B cell (primary cell): ENCODE measurements around the gene NPY4R. TPM values are rescaled to one million over a fixed set of nuclear protein-coding genes. Genes with fewer than 3 reads are reported as not detected.
"Not testable (repeated sequence)": the region's sequence is repeated elsewhere in the genome, so short reads cannot be mapped to it uniquely, and the experiment has no call there.

ENCODE experiments used
- ATAC-seq: fragments of 200-7000 bp; cut with Tn5 transposase; one replicate; pipeline ENCODE4 v1.10.0; 2021; ENCODE audit warnings: low read depth, mild to moderate bottlenecking, moderate number of reproducible peaks, moderate library complexity
- CTCF ChIA-PET: fragments of 350-600 bp; sonication (Branson Sonifier 250); formaldehyde crosslinking; loops from one replicate; lab custom pipeline; 2021; ENCODE audit warnings: antibody characterized with exemption, inconsistent platforms; lab: Charles Lee
- POLR2A ChIA-PET: fragments of 350-600 bp; sonication (Branson Sonifier 250); formaldehyde crosslinking; loops from one replicate; lab custom pipeline; 2021; ENCODE audit warnings: antibody characterized with exemption; lab: Charles Lee
- DNase-seq: peaks from one replicate; pipeline ENCODE4 v3.0.0; 2013
- H2AFZ ChIP-seq: 2 replicates; pipeline ENCODE4 v1.6.1; 2012; ENCODE audit warnings: mild to moderate bottlenecking, low read depth, low read length; ENCODE audit not compliant: insufficient read depth, poor library complexity, severe bottlenecking
- H3K27ac ChIP-seq, 2 donors: 1 replicate in 1 of 2; 2 replicates in 1 of 2; pipeline ENCODE4 v1.5.1; 2012 to 2013; ENCODE audit warnings: low read length in 2 of 2, mild to moderate bottlenecking in 2 of 2, moderate library complexity in 1 of 2
- H3K27me3 ChIP-seq, 4 experiments: fragments of 200-600 bp in 1 of 4; sonication (generic) in 1 of 4; replicated peaks in 1 of 4; 1 replicate in 2 of 4; 2 replicates in 2 of 4; pipeline versions ENCODE4 v1.6.1 to v1.7.0; 2013 to 2016; ENCODE audit warnings: low read length in 3 of 4, mild to moderate bottlenecking in 2 of 4, mixed read lengths in 1 of 4, moderate library complexity in 1 of 4; ENCODE audit not compliant: insufficient read depth in 4 of 4, control insufficient read depth in 3 of 4; ENCODE audit errors: control extremely low read depth in 1 of 4
- H3K36me3 ChIP-seq, 2 experiments: replicated peaks in 1 of 2; 1 replicate in 1 of 2; 2 replicates in 1 of 2; pipeline versions ENCODE4 v1.6.1 to v1.7.1; 2013; ENCODE audit warnings: low read length in 1 of 2; ENCODE audit not compliant: insufficient read depth in 2 of 2, control insufficient read depth in 1 of 2; ENCODE audit errors: control extremely low read depth in 1 of 2, extremely low read depth in 1 of 2
- H3K4me1 ChIP-seq, 2 donors: fragments of 200-600 bp in 1 of 2; sonication (generic) in 1 of 2; 1 replicate in 1 of 2; 2 replicates in 1 of 2; pipeline versions ENCODE4 v1.5.1 to v1.6.1; 2013 to 2017; ENCODE audit warnings: low read length in 2 of 2; ENCODE audit not compliant: control insufficient read depth in 2 of 2, insufficient read depth in 2 of 2
- H3K4me2 ChIP-seq: replicated peaks from 2 replicates; pipeline ENCODE3; 2012; ENCODE audit warnings: mild to moderate bottlenecking, low read depth, low read length; ENCODE audit not compliant: poor library complexity, severe bottlenecking
- H3K4me3 ChIP-seq, 5 experiments: fragments of 200-600 bp in 1 of 5; sonication (generic) in 1 of 5; 1 replicate in 3 of 5; 2 replicates in 2 of 5; pipeline versions ENCODE4 v1.5.1 to v1.7.0; 2011 to 2016; ENCODE audit warnings: low read length in 4 of 5, mild to moderate bottlenecking in 4 of 5, low read depth in 2 of 5, control low read depth in 1 of 5, moderate library complexity in 1 of 5; ENCODE audit not compliant: insufficient read depth in 1 of 5; ENCODE audit errors: control extremely low read depth in 1 of 5, extremely low read depth in 1 of 5
- H3K79me2 ChIP-seq: fragments of 200-600 bp; sonication (generic); one replicate; pipeline ENCODE4 v1.6.0; 2016; ENCODE audit warnings: low read length; ENCODE audit not compliant: control insufficient read depth, insufficient read depth
- H3K9ac ChIP-seq: fragments of 200-600 bp; sonication (generic); 2 replicates; pipeline ENCODE4 v1.6.1; 2017; ENCODE audit warnings: mild to moderate bottlenecking, low read length, moderate library complexity
- H3K9me3 ChIP-seq, 3 donors: one replicate each; pipeline versions ENCODE4 v1.6.1 to v1.7.1; 2013; ENCODE audit warnings: low read length in 2 of 3; ENCODE audit not compliant: control insufficient read depth in 2 of 3, insufficient read depth in 1 of 3; ENCODE audit errors: control extremely low read depth in 1 of 3
- H4K20me1 ChIP-seq: 2 replicates; pipeline ENCODE4 v1.6.0; 2012; ENCODE audit warnings: mild to moderate bottlenecking, low read length; ENCODE audit not compliant: insufficient read depth, control insufficient read depth, poor library complexity, severe bottlenecking
- H3K27ac Mint-ChIP-seq: one replicate; pipeline ENCODE4 v1.8.0; 2021; ENCODE audit warnings: mixed read lengths
- H3K27me3 Mint-ChIP-seq: one replicate; pipeline ENCODE4 v1.8.0; 2021; ENCODE audit warnings: mixed read lengths
- H3K4me1 Mint-ChIP-seq: one replicate; pipeline ENCODE4 v1.8.0; 2021; ENCODE audit warnings: mixed read lengths
- H3K4me3 Mint-ChIP-seq: one replicate; pipeline ENCODE4 v1.8.0; 2021; ENCODE audit warnings: mixed read lengths
- H3K9me3 Mint-ChIP-seq: one replicate; pipeline ENCODE4 v1.8.0; 2022; ENCODE audit warnings: mixed read lengths; ENCODE audit not compliant: insufficient read depth
- WGBS: methylation state at CpG from one replicate; pipeline ENCODE4 v1.1.5; 2013; ENCODE audit warnings: missing lambda C conversion rate; ENCODE audit not compliant: insufficient coverage; 5-methylcytosine and 5-hydroxymethylcytosine counted together
- intact Hi-C: fragments of 100-400 bp; cut with micrococcal nuclease; formaldehyde crosslinking; loops from one replicate; pipeline ENCODE4 v1.10.0; 2022
- polyA plus RNA-seq: library from polyadenylated mRNA; depleted of rRNA; stranded (reverse); fragments of >200 nt; gene quantifications from 2 replicates; pipeline ENCODE4 v1.2.3, GENCODE V29; 2012
- total RNA-seq, 2 donors: library from RNA; stranded (reverse); fragments of 120-200 nt in 1 of 2; gene quantifications; 1 replicate in 1 of 2; 2 replicates in 1 of 2; pipeline versions ENCODE4 v1.2.3 to v1.2.4, GENCODE V29; 2013 to 2022

NPY4R gene
- total and polyA plus RNA-seq, 2 donors (not counting 1 experiment from before 2014, with no cell fraction given): not detected

DNA sequence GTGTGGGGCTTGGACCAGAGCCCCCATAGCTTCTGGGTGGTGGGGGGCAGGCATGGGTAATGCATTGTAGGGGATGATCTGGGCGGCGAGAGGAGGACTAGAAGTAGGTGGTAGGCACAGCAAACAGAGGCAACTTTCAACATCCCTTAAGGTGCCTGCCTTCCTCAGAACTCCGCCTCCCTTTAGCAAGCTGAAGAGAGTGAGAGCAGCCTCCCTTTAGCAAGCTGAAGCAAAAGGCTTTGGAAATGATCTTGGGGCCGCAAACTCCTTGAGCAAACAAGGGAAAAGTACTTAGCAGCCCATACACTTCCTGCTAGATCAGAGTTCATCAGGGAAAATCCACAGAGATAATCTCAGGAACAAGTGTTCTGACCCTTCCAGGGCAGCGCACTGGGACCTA, 18.3 kb downstream of the NPY4R start:
- DNase-seq, ATAC-seq, H3K27me3 Mint-ChIP-seq, H3K4me2 ChIP-seq, H3K9ac ChIP-seq, H3K4me3 ChIP-seq, H3K9me3 Mint-ChIP-seq, H3K27ac ChIP-seq, H3K4me1 Mint-ChIP-seq, POLR2A ChIA-PET, H2AFZ ChIP-seq, H3K36me3 ChIP-seq, intact Hi-C loops, H3K4me1 ChIP-seq, H3K27me3 ChIP-seq, H3K4me3 Mint-ChIP-seq, CTCF ChIA-PET, H3K27ac Mint-ChIP-seq, H4K20me1 ChIP-seq, H3K9me3 ChIP-seq, H3K79me2 ChIP-seq: not testable (repeated sequence)
- WGBS: no CpG with 5 or more reads among the region's 5 CpGs

DNA sequence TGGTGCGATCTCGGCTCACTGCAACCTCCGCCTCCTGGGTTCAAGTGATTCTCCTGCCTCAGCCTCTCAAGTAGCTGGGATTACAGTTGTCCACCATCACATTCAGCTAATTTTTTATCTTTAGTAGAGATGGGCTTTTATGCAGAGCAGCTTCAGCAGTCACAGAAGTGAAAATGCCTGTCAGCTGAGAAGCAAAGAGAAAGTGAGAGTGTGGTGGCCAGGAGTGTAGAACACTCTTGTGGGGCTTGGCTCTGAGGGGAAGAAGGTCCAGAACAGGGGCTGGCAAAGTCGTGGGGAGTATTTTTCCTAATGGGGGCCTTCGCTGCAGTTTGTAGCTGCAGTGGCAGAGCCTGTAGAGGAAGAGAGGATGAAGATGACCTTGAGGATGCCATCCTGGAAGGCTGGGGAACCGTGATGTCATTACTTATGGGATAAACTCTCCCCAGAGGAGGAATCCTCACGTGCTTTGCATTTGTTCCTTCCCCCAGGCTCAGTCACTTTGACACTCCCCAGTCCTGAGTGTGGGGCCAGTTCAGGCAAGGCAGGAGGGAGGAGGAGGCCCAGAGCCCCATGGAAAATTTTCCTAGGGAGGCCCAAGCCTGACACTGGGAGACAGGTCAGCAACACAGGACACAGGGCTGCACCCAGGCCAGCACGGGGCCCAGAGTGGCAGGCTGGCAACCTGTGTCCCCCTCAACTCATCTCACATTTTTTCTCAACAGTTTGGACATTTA, 20.2 kb downstream of the NPY4R start:
- H3K27me3 Mint-ChIP-seq, H3K27ac Mint-ChIP-seq, H3K36me3 ChIP-seq, POLR2A ChIA-PET, H3K79me2 ChIP-seq, H3K9ac ChIP-seq, H3K4me2 ChIP-seq, ATAC-seq, H3K4me1 Mint-ChIP-seq, H3K4me1 ChIP-seq, intact Hi-C loops, H3K9me3 Mint-ChIP-seq, H3K27me3 ChIP-seq, DNase-seq, H4K20me1 ChIP-seq, H3K4me3 ChIP-seq, H2AFZ ChIP-seq, H3K27ac ChIP-seq, CTCF ChIA-PET, H3K4me3 Mint-ChIP-seq, H3K9me3 ChIP-seq: not testable (repeated sequence)
- WGBS: no CpG with 5 or more reads among the region's 8 CpGs

DNA sequence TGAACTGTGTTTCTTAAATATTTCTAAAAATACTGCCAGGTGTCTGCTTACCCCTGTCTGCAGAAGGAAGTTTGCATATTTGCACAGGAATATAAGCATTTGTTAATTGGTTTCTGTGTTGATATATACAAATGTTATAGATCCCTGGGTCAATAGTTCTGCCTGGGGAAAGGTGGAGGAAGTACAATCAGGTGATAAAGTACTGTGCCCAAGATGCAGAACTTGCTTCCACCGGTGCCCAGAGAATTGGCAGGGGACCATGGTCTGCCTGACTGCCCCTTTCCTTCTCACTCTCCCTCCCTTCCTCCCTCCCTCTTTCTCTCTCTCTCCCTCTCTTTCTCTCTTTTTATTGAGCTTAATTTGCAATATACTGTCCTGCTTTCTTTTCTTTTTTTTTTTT, 22.3 kb downstream of the NPY4R start:
- CTCF ChIA-PET, H3K79me2 ChIP-seq, H3K4me2 ChIP-seq, H3K27me3 ChIP-seq, H2AFZ ChIP-seq, ATAC-seq, H3K27ac ChIP-seq, H3K4me1 Mint-ChIP-seq, H3K27ac Mint-ChIP-seq, H3K9me3 Mint-ChIP-seq, H4K20me1 ChIP-seq, intact Hi-C loops, DNase-seq, H3K9ac ChIP-seq, POLR2A ChIA-PET, H3K9me3 ChIP-seq, H3K4me3 Mint-ChIP-seq, H3K4me3 ChIP-seq, H3K27me3 Mint-ChIP-seq, H3K4me1 ChIP-seq, H3K36me3 ChIP-seq: not testable (repeated sequence)
- WGBS: no CpG with 5 or more reads among the region's 1 CpG

DNA sequence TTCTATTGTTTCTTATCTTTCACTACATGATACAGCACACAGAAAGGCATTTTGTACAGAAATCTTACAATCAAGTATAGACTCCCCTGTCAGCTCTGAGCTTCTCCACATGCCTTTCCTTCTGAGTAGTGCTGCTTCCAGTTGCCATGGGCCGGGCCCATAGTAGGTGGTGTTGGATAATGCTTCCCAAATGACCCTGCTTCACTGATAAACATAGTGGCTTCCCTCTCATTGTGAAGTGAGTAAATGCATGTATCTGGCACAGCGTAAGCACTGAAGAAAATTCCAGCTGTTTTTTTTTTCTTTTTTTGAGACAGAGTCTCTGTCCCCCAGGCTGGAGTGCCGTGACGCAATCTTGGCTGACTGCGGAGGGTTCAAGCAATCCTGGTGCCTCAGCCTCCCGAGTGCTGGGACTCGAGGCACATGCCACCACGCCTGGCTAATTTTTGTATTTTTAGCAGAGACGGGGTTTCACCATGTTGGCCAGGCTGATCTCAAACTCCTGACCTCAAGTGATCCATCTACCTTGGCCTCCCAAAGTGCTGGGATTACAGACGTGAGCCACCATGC, 23.0 kb downstream of the NPY4R start:
- H3K27ac ChIP-seq, H3K4me3 Mint-ChIP-seq, H3K79me2 ChIP-seq, H3K27me3 Mint-ChIP-seq, POLR2A ChIA-PET, H3K4me1 ChIP-seq, H4K20me1 ChIP-seq, H3K36me3 ChIP-seq, H3K4me1 Mint-ChIP-seq, H3K27ac Mint-ChIP-seq, H3K4me2 ChIP-seq, ATAC-seq, H3K4me3 ChIP-seq, H3K9ac ChIP-seq, H2AFZ ChIP-seq, H3K27me3 ChIP-seq, intact Hi-C loops, CTCF ChIA-PET, DNase-seq, H3K9me3 ChIP-seq, H3K9me3 Mint-ChIP-seq: not testable (repeated sequence)
- 79% methylated on average over 7 of the region's 10 CpGs for WGBS
